ENCODE results near the gene ZDHHC14.

Gene ZDHHC14

GRCh38 chr6:157637516-157637915, 256.5 kb downstream of the ZDHHC14 start:
- Histone ChIP-seq H3K36me3 (peaks cover 0 to 6% (median 0%) of the 10 kb centered on the region in 3 donors), H3K27me3 (no peaks in the 10 kb centered on the region), H3K4me1 (peaks cover 0 to 5% (median 0%) of the 10 kb centered on the region in 4 donors), H3K4me3 (no peak overlapping the region), H3K9me3 (no peaks in the 10 kb centered on the region), H3K27ac (no peak overlapping the region)
- intact Hi-C loops (cut with DNase I; ENCODE audit: low total_unique reads), result no loop called here
- TF ChIP-seq CTCF (IDR thresholded peaks at IDR 0.05), result no peak
- DNase-seq, result no peak

GRCh38 chr6:157637941-157638662, 257.1 kb downstream of the ZDHHC14 start:
- Histone ChIP-seq H3K9me3 (no peaks in the 10 kb centered on the region), H3K27me3 (no peaks in the 10 kb centered on the region)

GRCh38 chr6:157638779-157639178, 257.8 kb downstream of the ZDHHC14 start:
- H3K27ac ChIP-seq, result no peak overlapping the region
- intact Hi-C loops (cut with DNase I; ENCODE audit: low total_unique reads), result no loop called here
- H3K4me1 ChIP-seq, result no peaks in the 10 kb centered on the region
- H3K27me3 ChIP-seq, result no peaks in the 10 kb centered on the region
- peak in 1 of 2 donors; percentile 23 for DNase-seq
- no peaks in the 10 kb centered on the region for H3K9me3 ChIP-seq
- TF ChIP-seq CTCF (IDR thresholded peaks at IDR 0.05), result no peak
- H3K4me3 ChIP-seq, result no peak overlapping the region
- H3K36me3 ChIP-seq, result peaks cover 0 to 6% (median 0%) of the 10 kb centered on the region in 3 donors

More at GRCh38 chr6:157637941-157638662, 257.1 kb downstream of the ZDHHC14 start:
- H3K4me3 ChIP-seq, result no peak overlapping the region
- H3K27ac ChIP-seq, result no peak overlapping the region
- H3K4me1 ChIP-seq, result peaks cover 0 to under 1% (median 0%) of the 10 kb centered on the region in 4 donors
- intact Hi-C loops (cut with DNase I; ENCODE audit: low total_unique reads), result no loop called here
- peak in 1 of 2 donors; percentile 20 for DNase-seq
- H3K36me3 ChIP-seq, result peaks cover 0 to 6% (median 0%) of the 10 kb centered on the region in 3 donors
- no peak for TF ChIP-seq CTCF (IDR thresholded peaks at IDR 0.05)

- TF ChIP-seq CTCF (IDR thresholded peaks at IDR 0.05), result no peak
- intact Hi-C loops (cut with DNase I; ENCODE audit: low total_unique reads), result no loop called here
- H3K4me3 ChIP-seq, result no peak overlapping the region
- H3K4me1 ChIP-seq, result peaks cover 0 to 10% (median 3%) of the 10 kb centered on the region in 4 donors
- peaks cover 0 to under 1% (median 0%) of the 10 kb centered on the region in 3 donors for H3K36me3 ChIP-seq
- no peaks in the 10 kb centered on the region for H3K27me3 ChIP-seq
- H3K27ac ChIP-seq, result no peak overlapping the region
- DNase-seq, result no peak
- H3K9me3 ChIP-seq, result no peaks in the 10 kb centered on the region
Observed at GRCh38 chr6:157640746-157641451, 259.9 kb downstream of the ZDHHC14 start.

- Histone ChIP-seq H3K27ac (no peak overlapping the region), H3K4me3 (no peak overlapping the region), H3K4me1 (peaks cover 0 to 10% (median 3%) of the 10 kb centered on the region in 4 donors), H3K9me3 (no peaks in the 10 kb centered on the region), H3K36me3 (no peaks in the 10 kb centered on the region), H3K27me3 (no peaks in the 10 kb centered on the region)
- intact Hi-C loops (cut with DNase I; ENCODE audit: low total_unique reads), result no loop called here
- no peak for DNase-seq
- no peak for TF ChIP-seq CTCF (IDR thresholded peaks at IDR 0.05)
Observed at GRCh38 chr6:157641837-157642236, 260.8 kb downstream of the ZDHHC14 start.

Data from tibial artery (tissue), 4 donors.